Stomach smooth muscle (tissue), 2 donors: ENCODE results near the gene ANKMY1.

Source experiments
- H3K27ac ChIP-seq: one replicate; pipeline ENCODE4 v1.7.0; 2013; ENCODE audit warnings: mild to moderate bottlenecking, low read length, inconsistent platforms
- H3K27me3 ChIP-seq, 2 donors: one replicate each; pipeline ENCODE4 v1.7.0; 2013; ENCODE audit warnings: low read length in 2 of 2; ENCODE audit not compliant: insufficient read depth in 2 of 2, control insufficient read depth in 1 of 2
- H3K36me3 ChIP-seq, 2 donors: one replicate each; pipeline ENCODE4 v1.7.0; 2013; ENCODE audit warnings: low read length in 2 of 2; ENCODE audit not compliant: control insufficient read depth in 2 of 2, insufficient read depth in 2 of 2
- H3K4me1 ChIP-seq: one replicate; pipeline ENCODE4 v1.7.0; 2013; ENCODE audit warnings: low read length; ENCODE audit not compliant: control insufficient read depth, insufficient read depth
- H3K4me3 ChIP-seq, 2 donors: one replicate each; pipeline ENCODE4 v1.7.0; 2013; ENCODE audit warnings: low read length in 2 of 2
- H3K9ac ChIP-seq, 2 donors: one replicate each; pipeline ENCODE4 v1.7.0; 2013; ENCODE audit warnings: low read length in 2 of 2, mild to moderate bottlenecking in 1 of 2
- H3K9me3 ChIP-seq, 2 donors: one replicate each; pipeline ENCODE4 v1.7.0; 2013; ENCODE audit warnings: low read length in 2 of 2; ENCODE audit not compliant: control insufficient read depth in 2 of 2
- donor health status: healthy.
- donor health status: Pancreatic carcinoma.

ANKMY1 gene

GRCh38 chr2:240600451-240600961 lies 42.7 kb upstream of the ANKMY1 start:
- peaks cover 0 to 10% of the 10 kb centered on the region in 2 donors for H3K36me3 ChIP-seq
- no peaks in the 10 kb centered on the region for H3K27me3 ChIP-seq
- H3K4me3 ChIP-seq, result no peak overlapping the region
- H3K27ac ChIP-seq, result no peak overlapping the region
- no peak overlapping the region for H3K9ac ChIP-seq
- H3K4me1 ChIP-seq, result peaks cover 20% of the 10 kb centered on the region
- H3K9me3 ChIP-seq, result no peaks in the 10 kb centered on the region

GRCh38 chr2:240599141-240599583 lies 41.4 kb upstream of the ANKMY1 start:
- Histone ChIP-seq H3K36me3 (peaks cover 0 to 10% of the 10 kb centered on the region in 2 donors), H3K27me3 (no peaks in the 10 kb centered on the region), H3K9me3 (no peaks in the 10 kb centered on the region), H3K27ac (no peak overlapping the region), H3K9ac (no peak overlapping the region), H3K4me3 (no peak overlapping the region), H3K4me1 (peaks cover 26% of the 10 kb centered on the region)

GRCh38 chr2:240598311-240598911 lies 40.6 kb upstream of the ANKMY1 start:
- Histone ChIP-seq H3K9ac (no peak overlapping the region), H3K27me3 (no peaks in the 10 kb centered on the region), H3K9me3 (no peaks in the 10 kb centered on the region), H3K4me1 (peaks cover 29% of the 10 kb centered on the region), H3K27ac (no peak overlapping the region), H3K4me3 (no peak overlapping the region), H3K36me3 (peaks cover 0 to 10% of the 10 kb centered on the region in 2 donors)

- no peak overlapping the region for H3K9ac ChIP-seq
- H3K27ac ChIP-seq, result peak overlapping the region; percentile 37
- H3K4me3 ChIP-seq, result no peak overlapping the region
- no peaks in the 10 kb centered on the region for H3K27me3 ChIP-seq
- H3K36me3 ChIP-seq, result peaks cover 0 to 10% of the 10 kb centered on the region in 2 donors
- H3K9me3 ChIP-seq, result no peaks in the 10 kb centered on the region
- H3K4me1 ChIP-seq, result peaks cover 29% of the 10 kb centered on the region
Observed at GRCh38 chr2:240597419-240598181, 39.8 kb upstream of the ANKMY1 start.

GRCh38 chr2:240597054-240597418 lies 39.2 kb upstream of the ANKMY1 start:
- Histone ChIP-seq H3K9me3 (no peaks in the 10 kb centered on the region), H3K27ac (peak overlapping the region; percentile 37), H3K27me3 (no peaks in the 10 kb centered on the region), H3K4me1 (peaks cover 29% of the 10 kb centered on the region), H3K9ac (no peak overlapping the region), H3K4me3 (peak overlapping the region in 1 of 2 donors; percentile 52), H3K36me3 (peaks cover 4 to 10% of the 10 kb centered on the region in 2 donors)

- Histone ChIP-seq H3K4me3 (peak overlapping the region in 1 of 2 donors; percentile 52), H3K36me3 (peaks cover 6 to 11% of the 10 kb centered on the region in 2 donors), H3K4me1 (peaks cover 29% of the 10 kb centered on the region), H3K9me3 (no peaks in the 10 kb centered on the region), H3K27ac (peak overlapping the region; percentile 41), H3K27me3 (no peaks in the 10 kb centered on the region), H3K9ac (peak overlapping the region in 1 of 2 donors; percentile 51)
Observed at GRCh38 chr2:240596491-240596931, 38.7 kb upstream of the ANKMY1 start.

GRCh38 chr2:240596080-240596460 lies 38.3 kb upstream of the ANKMY1 start:
- H3K9me3 ChIP-seq, result no peaks in the 10 kb centered on the region
- peak overlapping the region in 1 of 2 donors; percentile 51 for H3K9ac ChIP-seq
- H3K4me3 ChIP-seq, result peak overlapping the region in 1 of 2 donors; percentile 52
- H3K4me1 ChIP-seq, result peaks cover 29% of the 10 kb centered on the region
- H3K27me3 ChIP-seq, result no peaks in the 10 kb centered on the region
- H3K27ac ChIP-seq, result peak overlapping the region; percentile 41
- H3K36me3 ChIP-seq, result peaks cover 9 to 16% of the 10 kb centered on the region in 2 donors

GRCh38 chr2:240595381-240596079 lies 37.7 kb upstream of the ANKMY1 start:
- H3K27ac ChIP-seq, result peak overlapping the region; percentile 41
- H3K4me1 ChIP-seq, result peaks cover 29% of the 10 kb centered on the region
- H3K4me3 ChIP-seq, result peak overlapping the region in 1 of 2 donors; percentile 52
- H3K9me3 ChIP-seq, result no peaks in the 10 kb centered on the region
- peak overlapping the region in 1 of 2 donors; percentile 51 for H3K9ac ChIP-seq
- no peaks in the 10 kb centered on the region for H3K27me3 ChIP-seq
- H3K36me3 ChIP-seq, result peaks cover 14 to 20% of the 10 kb centered on the region in 2 donors

GRCh38 chr2:240594511-240595380 lies 37.0 kb upstream of the ANKMY1 start:
- Histone ChIP-seq H3K9ac (no peak overlapping the region), H3K36me3 (peaks cover 14 to 18% of the 10 kb centered on the region in 2 donors), H3K27ac (no peak overlapping the region), H3K27me3 (no peaks in the 10 kb centered on the region), H3K4me3 (no peak overlapping the region), H3K9me3 (no peaks in the 10 kb centered on the region), H3K4me1 (peaks cover 29% of the 10 kb centered on the region)
